Measurements from ENCODE around the gene SHC4.
"Not testable (repeated sequence)": the region's sequence is repeated elsewhere in the genome, so short reads cannot be mapped to it uniquely, and the experiment has no call there.

SHC4 gene

DNA sequence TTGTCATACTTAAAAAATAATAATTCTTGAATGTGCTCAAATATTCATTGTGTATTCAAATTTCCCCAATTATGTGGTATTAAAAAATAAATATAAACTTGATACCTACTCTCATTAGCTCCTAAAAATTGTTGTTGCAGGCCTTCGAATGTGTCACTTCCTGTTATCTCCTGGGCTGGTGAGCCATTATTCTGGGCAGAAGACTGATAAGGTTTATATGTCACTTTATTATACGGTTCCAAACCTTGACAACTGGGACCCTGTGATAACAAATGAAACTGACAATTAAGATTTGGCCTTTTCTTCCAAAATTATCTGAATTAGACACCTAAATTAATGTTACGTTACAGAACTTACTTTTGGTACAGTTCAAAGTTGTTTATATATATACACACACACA, 167.8 kb downstream of the SHC4 start:
- DNase-seq (ENCODE audit: low spot score), result no peak

- DNase-seq (ENCODE audit: low spot score), result no peak
Measured at GRCh38 chr15:48794697-48795134, 169.0 kb downstream of the SHC4 start.

DNA sequence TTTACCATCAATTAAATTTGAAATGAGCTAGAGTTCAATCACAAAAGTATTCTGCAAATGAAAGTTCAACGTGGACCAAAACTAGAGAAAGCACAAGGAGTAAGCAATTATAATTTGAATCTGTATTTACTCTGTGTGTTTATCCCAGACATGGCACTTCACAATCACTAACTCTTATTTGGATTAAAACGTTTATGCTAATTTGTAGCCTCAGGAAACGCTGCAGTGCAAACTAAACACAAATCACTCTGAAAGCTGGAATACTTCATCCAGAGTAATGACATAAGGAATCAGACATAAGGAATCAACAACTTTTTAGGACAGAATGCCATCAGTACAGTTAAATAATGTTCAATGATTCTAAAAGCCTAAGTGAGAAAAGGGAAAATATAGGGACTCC, 171.3 kb downstream of the SHC4 start:
- no peak for DNase-seq (ENCODE audit: low spot score)

- not testable (repeated sequence) for DNase-seq (ENCODE audit: low spot score)
Measured at GRCh38 chr15:48790466-48791115, 173.1 kb downstream of the SHC4 start.

DNA sequence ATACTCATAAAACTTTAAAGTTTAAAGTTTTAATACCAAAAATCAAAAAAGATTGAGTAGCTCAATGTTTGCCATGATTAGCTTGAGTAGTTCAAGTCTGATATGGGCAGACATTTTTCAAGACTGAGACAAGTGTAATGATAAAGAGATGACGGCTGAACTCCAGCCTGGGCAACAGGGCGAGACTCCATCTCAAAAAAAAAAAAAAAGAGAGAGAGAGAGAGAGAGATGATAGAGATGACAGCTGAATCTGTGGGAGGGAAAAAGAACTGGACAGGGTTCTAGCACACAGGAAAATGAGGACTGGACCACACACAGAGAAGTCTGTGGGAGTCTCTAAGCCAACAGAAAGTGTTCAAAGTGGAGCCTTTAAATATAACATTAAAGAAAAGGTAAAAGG, 178.0 kb downstream of the SHC4 start:
- no peak for DNase-seq (ENCODE audit: low spot score)

DNA sequence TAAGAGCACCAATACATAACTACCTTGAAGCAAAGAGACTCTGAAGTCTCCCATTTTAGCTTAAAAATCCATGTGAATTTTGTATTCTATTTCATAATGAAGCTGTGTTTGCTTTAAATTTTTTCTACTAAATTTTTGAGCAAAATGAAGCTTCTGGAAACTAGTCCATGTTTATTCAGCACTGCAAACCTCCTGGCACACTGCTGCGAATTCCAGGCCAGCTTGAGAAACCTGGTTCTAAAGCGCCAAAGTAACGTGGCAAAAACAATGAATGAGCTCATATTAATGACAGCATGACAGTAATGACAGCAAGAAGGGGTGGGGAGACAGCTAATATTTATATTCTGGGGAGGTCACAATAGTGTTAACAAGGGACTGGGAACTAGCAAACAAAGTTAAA, 178.5 kb downstream of the SHC4 start:
- DNase-seq (ENCODE audit: low spot score), result no peak

DNA sequence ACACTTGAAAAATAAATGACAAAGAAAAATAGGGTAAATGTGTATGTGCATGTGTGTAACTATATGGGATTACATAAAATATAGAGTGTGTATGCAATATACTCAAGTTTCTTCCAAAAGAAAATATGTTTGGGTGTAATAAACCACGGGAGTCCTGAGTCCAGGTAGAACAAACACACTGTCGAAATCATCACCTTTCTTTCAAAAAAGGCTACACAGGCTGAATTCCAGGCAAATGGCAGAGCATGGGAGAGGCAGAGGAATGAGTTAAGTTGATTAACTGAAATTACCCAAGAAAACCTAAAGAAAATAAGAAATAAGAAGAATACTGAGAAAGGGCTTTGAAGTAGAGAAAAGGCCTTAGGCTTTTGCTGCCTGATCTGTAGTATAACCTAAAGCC, 179.0 kb downstream of the SHC4 start:
- no peak for DNase-seq (ENCODE audit: low spot score)

GRCh38 chr15:48782911-48783310, 180.8 kb downstream of the SHC4 start:
- DNase-seq (ENCODE audit: low spot score), result no peak

DNA sequence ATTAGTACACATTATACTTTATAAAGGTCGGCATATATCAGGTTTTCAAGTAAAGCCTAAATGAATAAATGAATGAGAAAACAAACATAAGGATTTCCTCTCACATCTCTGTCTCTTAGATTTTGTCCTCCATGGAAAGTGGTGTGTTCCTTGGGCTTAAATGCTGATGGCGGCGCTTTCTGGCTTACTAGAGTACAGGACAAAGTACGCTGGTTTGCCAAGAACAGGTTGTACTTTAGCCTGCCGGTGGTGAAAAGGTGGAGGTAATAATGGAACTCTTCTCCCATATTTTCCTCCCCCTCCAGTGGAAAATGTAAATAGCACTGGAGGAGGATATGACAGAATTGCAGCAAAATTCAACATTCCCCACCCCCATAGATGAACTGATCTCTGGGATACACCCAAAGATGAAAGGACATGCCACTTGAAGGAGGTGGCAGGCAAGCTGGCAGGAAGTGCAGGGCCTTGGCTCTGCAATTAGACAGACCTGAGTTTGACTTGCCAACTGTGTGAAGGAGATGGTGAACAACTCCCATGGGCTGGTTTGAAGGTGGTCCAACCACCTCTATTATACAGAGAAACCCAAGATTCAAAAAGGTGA, 182.1 kb downstream of the SHC4 start:
- DNase-seq (ENCODE audit: low spot score), result no peak

- DNase-seq (ENCODE audit: low spot score), result no peak
Measured at GRCh38 chr15:48781017-48781416, 182.7 kb downstream of the SHC4 start.

DNA sequence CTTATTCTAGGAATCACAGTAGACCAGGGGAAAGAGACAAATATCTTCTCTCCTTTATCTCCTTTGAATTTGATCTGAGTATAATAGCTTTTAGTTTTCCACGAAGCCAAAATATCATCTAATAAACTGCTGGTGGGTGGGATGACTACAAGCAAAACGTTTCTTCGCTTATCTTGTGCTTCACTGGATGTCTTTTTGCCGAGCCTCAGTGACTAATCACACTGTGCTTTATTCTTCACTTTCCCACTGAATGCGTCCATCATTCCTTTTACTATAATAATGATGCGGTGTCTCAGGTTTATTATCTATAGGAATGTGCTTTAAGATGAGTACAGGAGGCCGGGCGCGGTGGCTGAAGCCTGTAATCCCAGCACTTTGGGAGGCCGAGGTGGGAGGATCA, 185.4 kb downstream of the SHC4 start:
- DNase-seq (ENCODE audit: low spot score), result no peak

DNA sequence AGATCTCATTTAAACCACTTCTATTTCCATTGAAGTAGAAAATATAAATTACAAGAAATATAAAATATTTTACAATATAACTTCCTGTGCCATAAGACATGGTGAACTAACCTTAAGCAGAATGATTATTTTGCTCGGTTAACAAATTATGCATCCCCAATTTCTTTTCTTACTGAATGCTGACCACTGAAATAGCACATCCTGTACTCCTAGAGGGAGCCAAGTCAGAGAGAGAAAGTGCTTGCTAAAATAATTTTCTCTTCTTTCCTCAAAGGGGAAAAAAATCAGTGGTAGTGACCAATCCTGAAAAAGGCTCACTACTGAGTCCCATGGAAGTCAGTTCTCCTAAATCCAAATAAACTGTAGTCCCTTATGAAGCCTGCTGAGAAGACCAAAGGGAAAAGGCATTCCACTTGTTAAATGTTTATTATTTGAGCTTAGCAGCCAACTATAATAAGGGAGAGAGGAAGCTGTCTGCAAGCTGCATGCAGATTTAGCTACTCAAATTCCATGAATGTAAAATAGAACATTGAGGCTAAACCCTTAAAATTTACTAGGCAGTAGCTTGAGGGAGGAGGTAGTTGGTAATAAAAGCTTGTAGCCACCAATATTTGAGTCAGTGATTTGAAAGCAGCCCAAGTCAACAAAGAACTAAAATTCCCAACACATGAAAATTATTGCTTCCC, 185.9 kb downstream of the SHC4 start:
- no peak for DNase-seq (ENCODE audit: low spot score)

- no peak for DNase-seq (ENCODE audit: low spot score)
Measured at GRCh38 chr15:48775546-48775945, 188.2 kb downstream of the SHC4 start.

- no peak for DNase-seq (ENCODE audit: low spot score)
Measured at GRCh38 chr15:48774484-48774883, 189.2 kb downstream of the SHC4 start.
